Stromal cell of bone marrow (primary cell): Measurements from ENCODE around the gene HSD17B11.
A peak's percentile ranks its signal among the peaks of the same experiment; 100 is the strongest.
"Not testable (repeated sequence)": the region's sequence is repeated elsewhere in the genome, so short reads cannot be mapped to it uniquely, and the experiment has no call there.

Experiments used
- DNase-seq: peaks from one replicate; pipeline ENCODE4 v3.0.0-alpha.2; 2012; ENCODE audit warnings: low read depth

The HSD17B11 gene

DNA sequence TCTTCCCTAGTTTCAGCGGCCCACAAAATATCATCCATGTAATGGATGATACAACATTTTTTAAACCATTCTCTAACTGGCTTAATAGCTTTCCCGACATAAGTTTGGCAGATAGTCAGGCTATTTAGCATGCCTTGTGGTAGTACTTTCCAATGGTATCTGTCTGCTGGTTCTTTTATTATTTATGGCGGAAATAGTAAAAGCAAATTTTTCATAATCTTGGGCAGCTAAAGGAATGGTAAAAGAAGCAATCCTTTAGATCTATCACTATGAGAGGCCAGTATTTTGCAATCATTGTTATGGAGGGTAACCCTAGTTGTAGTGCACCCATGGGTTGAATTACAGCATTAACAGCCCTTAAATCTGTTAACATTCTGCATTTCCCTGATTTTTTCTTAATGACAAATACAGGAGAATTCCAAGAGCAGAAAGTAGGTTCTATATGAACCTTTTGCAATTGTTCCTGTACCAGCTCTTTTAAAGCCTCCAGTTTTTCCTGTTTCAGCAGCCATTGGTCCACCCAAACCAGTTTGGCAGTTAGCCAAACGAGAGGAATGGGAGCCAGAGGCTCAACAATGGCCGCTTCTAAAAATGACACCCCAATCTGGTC lies 14.3 kb upstream of the HSD17B11 start:
- no peak for DNase-seq

DNA sequence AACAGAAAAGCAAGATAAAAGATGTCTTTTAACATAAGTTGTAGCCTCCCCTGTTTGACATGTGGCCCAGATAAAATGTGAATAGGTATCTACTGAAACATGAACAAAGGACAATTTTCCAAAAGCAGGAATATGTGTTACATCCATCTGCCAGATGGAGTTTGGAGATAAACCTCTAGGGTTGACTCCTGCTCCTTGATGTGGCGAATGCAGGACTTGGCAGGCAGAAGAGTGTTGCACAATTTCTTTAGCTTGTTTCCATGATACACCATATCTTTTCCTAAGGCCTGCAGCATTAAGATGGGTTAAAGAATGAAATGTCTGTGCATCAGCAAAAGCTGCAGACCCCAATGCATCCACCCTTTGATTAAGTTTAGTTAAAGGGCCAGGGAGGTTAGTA lies 12.7 kb upstream of the HSD17B11 start:
- DNase-seq = not testable (repeated sequence)

DNA sequence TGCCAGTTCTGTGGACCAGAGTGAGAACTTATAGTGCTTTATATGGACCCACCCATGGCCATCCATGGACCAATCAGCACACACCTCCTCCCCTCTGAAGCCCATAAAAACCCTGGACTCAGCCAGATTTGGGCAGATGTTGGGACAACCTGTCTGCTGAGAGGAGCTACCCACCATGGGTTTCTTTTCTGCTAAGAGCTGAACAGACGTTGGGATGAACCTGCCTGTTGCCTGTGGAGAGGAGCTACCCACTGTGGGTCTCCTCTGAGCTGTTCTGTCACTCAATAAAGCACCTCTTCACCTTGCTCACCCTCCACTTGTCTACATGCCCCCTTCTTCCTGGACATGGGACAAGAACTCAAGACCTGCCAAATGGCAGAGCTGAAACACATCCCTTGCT lies 9.0 kb upstream of the HSD17B11 start:
- DNase-seq = no peak

- no peak for DNase-seq
These were observed 8.2 kb upstream of the HSD17B11 start for GRCh38 chr4:87399148-87399547.

GRCh38 chr4:87395851-87396250 lies 4.9 kb upstream of the HSD17B11 start:
- not testable (repeated sequence) for DNase-seq

- not testable (repeated sequence) for DNase-seq
These were observed 4.1 kb upstream of the HSD17B11 start for GRCh38 chr4:87395073-87395472.

GRCh38 chr4:87392183-87392582 lies 1.2 kb upstream of the HSD17B11 start:
- no peak for DNase-seq

- no peak for DNase-seq
These were observed 627 bp upstream of the HSD17B11 start for GRCh38 chr4:87391576-87392054.

- no peak for DNase-seq
These were observed 467 bp downstream of the HSD17B11 start for GRCh38 chr4:87390551-87390890.

GRCh38 chr4:87390055-87390454 lies 933 bp downstream of the HSD17B11 start:
- DNase-seq = not testable (repeated sequence)

DNA sequence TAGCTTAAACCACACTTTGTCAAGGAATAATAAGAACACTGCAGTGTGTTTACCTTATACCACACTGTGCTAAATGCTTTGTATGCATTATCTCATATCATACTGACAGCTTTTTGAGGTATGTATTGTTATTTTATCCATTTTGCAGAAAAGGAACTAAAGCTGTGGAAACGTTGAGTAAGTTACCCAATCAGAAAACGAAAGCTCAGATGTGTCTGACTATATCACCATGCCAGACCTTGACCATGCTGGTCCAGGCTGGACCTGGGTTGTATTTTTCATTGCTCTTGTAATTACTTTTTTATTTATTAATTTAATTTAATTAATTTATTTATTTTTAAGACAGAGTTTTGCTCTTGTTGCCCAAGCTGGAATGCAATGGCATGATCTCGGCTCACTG lies 2.1 kb downstream of the HSD17B11 start:
- no peak for DNase-seq

DNA sequence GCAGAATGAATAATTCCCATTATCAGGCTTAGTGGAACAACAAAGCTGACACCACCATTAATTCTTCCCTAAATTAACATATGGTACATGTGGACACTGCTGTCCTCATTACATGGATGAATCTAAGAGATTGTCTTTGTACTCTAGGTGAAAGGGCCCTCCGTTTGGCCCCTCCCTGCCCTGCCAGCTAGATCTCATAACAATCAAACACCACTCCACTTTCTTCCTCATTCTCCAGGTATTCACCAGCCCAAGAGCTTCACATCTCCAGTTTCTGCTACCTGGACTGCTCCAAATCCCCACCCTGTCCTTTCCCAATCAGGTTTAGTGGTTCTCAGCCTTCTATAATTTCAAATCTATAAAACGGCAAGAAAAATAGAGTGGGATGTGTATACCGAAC lies 3.8 kb downstream of the HSD17B11 start:
- no peak for DNase-seq

DNA sequence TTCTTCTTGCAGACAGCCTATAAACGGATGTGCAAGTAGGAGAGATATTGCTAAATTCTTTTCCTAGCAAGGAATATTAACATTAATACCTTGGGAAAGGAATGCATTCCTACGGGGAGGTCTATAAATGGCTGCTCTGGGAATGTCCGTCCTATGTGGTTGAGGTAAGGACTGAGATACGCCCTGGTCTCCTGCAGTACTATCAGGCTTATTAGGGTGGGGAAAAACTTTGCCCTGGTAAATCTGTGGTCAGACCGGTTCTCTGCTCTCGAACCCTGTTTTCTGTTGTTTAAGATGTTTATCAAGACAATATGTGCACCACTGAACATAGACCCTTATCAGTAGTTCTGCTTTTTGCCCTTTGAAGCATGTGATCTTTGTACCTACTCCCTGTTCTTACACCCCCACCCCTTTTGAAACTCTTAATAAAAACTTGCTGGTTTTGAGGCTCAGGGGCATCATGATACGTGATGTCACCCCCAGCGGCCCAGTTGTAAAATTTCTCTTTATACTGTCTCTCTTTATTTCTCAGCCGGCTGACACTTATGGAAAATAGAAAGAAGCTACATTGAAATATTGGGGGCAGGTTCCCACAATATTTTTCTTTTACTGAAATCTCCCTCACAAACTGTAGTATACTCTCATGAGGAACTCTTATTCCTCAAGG lies 6.4 kb downstream of the HSD17B11 start:
- not testable (repeated sequence) for DNase-seq

- no peak for DNase-seq
These were observed 8.1 kb downstream of the HSD17B11 start for GRCh38 chr4:87382931-87383330.

- DNase-seq = no peak
These were observed 8.9 kb downstream of the HSD17B11 start for GRCh38 chr4:87382116-87382515.

DNA sequence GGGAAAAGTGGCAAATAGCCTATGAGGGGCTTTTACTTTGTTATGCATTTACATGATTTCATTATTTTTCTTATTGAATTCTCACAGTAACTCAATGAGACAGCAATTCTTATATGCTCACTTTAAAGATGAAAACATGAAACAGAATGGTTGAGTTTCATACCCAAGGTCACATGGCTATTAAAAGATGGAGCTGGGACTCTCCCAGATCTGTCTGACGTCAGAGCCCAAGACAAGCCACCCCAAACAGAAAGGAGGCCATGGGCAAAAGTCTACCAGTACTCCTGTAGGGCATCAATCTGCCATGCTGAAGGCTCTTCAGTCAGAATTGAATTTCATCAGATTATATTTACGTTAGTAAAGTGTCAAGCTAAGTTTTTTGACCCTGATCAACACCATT lies 13.2 kb downstream of the HSD17B11 start:
- no peak for DNase-seq

- DNase-seq = peak; percentile 82
These were observed 15.2 kb downstream of the HSD17B11 start for GRCh38 chr4:87375719-87376291.

DNA sequence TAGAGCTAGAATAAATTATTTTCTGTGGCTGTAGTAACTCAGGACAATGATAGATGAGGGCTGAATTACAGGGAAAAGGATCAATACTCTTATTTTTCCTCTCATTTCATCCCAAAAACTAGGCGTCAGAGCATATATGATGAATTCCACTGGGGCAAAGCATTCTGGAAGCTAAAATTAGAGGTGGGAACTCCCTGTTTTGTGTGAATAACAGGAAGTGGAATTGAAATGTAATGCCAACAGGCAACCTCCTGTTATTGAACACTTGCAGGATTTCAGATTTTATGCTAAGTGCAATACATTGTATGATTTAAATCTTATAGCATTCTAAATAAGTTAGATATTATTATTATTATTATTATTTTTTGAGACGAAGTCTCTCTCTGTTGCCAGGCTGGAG lies 20.9 kb downstream of the HSD17B11 start:
- DNase-seq = no peak

DNA sequence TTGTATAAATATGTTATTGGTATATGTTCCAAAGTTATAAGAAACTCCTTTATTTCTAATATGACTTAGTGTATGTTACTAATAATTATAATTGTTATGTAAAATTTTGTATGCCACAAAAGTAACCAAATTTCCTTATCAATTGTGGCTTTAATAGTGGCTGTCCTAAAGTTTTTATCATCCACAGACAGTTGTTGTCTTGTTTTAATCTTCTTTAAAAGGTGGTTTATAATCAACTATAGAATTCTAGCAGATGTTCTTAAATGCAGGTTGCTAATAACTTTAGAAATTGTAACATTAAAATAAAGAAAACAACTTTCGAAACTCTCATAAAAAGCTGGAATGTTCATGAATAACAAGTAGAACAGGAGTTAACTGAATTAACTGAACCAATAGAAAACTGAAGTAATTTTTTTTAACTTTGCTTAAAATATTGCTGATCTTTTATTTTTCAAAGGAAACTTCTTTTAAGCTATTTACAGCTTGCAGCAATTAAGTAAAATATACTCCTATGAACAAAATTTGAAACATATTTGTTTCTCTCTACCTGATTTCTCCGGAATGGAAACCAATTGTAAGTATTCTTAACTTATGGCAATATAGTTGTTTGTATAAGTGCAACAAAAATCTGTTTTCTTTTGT lies 24.3 kb downstream of the HSD17B11 start:
- DNase-seq = no peak

GRCh38 chr4:87365348-87365747 lies 25.6 kb downstream of the HSD17B11 start:
- DNase-seq = no peak

GRCh38 chr4:87363552-87363951 lies 27.4 kb downstream of the HSD17B11 start:
- no peak for DNase-seq

GRCh38 chr4:87360338-87360935 lies 30.6 kb downstream of the HSD17B11 start:
- DNase-seq = no peak

GRCh38 chr4:87359258-87359657 lies 31.7 kb downstream of the HSD17B11 start:
- DNase-seq = no peak
